ENCODE measurements around the gene TDRD3.
A peak's percentile ranks its signal among the peaks of the same experiment; 100 is the strongest.
"Not testable (repeated sequence)": the region's sequence is repeated elsewhere in the genome, so short reads cannot be mapped to it uniquely, and the experiment has no call there.

Gene TDRD3

GRCh38 chr13:60396783-60397703 is at the start of gene TDRD3:
TSS of gene TDRD3 (plus strand) at chr13:60397220. CDS start at chr13:60397365, 145 bp downstream.
- DNase-seq: peak; percentile 11

GRCh38 chr13:60347690-60348089 is 49.3 kb upstream of the TDRD3 start:
- no peak for DNase-seq

GRCh38 chr13:60348097-60348496 is 48.9 kb upstream of the TDRD3 start:
- DNase-seq: no peak

DNA sequence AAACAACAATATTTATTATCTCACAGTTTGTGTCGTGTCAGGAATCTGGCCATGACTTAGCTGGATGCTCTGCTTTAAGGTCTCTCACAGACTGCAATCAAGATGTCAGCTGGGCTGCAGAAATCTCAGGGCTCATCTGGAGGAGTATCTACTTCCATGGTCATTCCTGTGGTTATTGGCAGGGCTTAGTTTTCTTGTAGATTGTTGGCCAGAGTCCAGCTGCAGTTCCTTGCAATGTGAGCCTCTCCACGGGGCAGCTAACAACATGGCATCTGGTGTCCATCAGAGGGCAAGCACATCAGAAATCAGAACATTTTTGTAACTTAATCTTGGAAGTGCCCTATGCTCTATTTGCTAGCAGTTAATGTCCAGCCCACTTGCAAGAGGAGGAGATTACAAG is 45.7 kb upstream of the TDRD3 start:
- DNase-seq: no peak

DNA sequence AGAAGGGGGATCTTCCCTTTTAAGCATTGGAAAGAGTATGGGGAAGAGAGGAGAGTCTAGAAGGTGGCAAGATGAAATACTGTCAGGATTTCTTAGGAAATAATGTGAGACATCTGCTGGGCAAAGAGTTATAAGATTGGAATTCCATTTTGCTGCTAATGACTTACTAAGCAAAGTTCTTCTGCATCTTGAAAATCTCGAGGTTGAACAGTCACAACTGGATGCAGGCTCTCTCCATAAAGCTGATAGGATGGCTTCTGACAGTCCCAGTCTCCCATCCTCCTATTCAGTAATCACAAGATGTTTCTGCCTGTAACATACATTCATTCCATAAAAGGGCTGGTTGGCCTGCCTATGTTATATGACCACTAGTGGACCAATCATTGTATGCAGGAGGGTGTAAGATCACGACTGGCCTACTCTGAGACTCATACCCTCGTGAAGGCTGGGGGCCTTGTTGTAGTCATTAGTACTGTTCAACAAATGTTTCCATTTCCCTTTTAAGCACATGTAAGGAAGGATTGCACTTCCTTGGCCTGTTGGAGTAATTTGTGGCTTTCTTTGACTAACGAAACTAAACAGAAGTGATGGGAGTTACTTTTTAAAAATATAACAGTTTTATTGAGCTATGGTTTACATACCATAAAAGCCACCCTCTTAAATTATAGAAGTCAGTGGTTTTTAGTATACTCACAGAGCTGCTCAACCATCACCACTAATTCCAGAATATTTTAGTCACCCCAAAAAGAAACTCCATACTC is 45.0 kb upstream of the TDRD3 start:
- no peak for DNase-seq

GRCh38 chr13:60352644-60353043 is 44.4 kb upstream of the TDRD3 start:
- no peak for DNase-seq

GRCh38 chr13:60355056-60355455 is 42.0 kb upstream of the TDRD3 start:
- DNase-seq: no peak

GRCh38 chr13:60356970-60357369 is 40.0 kb upstream of the TDRD3 start:
- DNase-seq: no peak

GRCh38 chr13:60358453-60358852 is 38.6 kb upstream of the TDRD3 start:
- no peak for DNase-seq

DNA sequence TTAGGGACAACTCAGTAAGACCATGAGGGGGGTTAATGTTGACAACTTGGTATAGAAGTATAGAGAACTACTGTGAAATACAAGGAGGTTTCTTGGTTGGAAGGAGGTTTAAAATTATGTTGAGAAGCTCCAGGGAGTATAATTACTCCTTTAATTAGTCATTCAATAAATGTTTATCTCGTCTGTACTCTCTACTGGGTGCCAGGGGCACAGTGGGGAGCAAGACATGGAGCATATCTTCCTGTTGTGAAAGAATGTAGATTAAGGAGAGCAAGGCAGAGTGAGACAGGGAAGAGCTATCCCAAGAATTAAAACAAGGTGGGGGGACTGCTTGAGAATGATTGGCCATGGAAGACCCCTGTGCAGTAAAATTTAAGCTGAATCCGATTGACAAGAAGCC is 33.7 kb upstream of the TDRD3 start:
- DNase-seq: no peak

- DNase-seq: no peak
Measured at GRCh38 chr13:60369242-60369641, 27.8 kb upstream of the TDRD3 start.

GRCh38 chr13:60370343-60370742 is 26.7 kb upstream of the TDRD3 start:
- no peak for DNase-seq

GRCh38 chr13:60372141-60372540 is 24.9 kb upstream of the TDRD3 start:
- no peak for DNase-seq

- not testable (repeated sequence) for DNase-seq
Measured at GRCh38 chr13:60379282-60379681, 17.7 kb upstream of the TDRD3 start.

DNA sequence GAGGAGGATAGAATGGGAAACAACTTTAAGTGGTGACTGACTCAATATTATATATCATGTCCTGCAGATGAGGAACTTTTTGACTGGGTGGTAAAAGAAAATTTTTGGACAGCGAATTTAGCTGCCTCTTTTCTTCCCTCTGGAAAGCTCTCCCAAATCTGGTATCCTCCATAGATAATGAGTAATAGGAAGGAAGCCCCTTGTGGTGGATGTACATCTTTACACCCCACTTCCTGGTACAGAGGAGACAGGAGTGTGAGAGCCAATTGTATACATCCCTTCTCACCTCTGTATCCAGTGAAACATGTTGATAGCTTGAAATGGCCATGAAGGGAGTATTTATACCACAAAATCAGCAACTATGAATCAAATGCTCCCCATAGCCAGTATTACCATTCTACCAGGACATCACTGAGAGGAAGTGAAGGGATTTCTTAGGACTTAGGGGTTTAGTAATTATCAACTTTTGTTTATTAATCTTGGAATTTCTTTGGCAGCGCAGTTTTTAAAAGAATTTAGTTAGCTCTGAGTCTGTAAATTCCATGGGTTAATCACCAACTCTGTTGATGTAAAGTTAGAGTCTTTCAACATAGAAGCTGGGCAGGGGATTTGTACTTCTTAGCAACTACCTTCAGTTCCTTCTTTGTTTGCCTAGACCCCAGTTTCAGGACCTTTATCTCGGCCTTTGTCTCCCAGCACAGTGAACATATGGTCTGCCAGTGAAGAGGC is 17.0 kb upstream of the TDRD3 start:
- no peak for DNase-seq

DNA sequence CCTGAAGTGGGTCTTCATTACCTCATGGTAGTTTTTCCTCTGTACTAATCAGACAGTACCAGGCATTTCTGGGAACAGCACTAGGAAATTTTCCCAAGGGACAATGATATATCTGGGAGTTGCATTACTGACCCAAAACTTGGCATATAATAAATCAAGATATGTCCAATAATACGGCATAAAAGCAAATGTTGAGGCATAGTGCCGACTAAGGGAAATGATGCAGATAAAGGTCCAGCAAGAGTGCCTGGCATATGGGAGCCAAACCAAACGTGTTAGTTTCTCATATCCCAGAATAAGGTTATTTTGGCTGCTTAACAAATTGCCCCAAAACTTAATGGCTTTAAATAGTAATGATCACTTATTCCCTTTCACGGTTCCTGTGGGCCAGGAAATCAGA is 12.1 kb upstream of the TDRD3 start:
- no peak for DNase-seq

DNA sequence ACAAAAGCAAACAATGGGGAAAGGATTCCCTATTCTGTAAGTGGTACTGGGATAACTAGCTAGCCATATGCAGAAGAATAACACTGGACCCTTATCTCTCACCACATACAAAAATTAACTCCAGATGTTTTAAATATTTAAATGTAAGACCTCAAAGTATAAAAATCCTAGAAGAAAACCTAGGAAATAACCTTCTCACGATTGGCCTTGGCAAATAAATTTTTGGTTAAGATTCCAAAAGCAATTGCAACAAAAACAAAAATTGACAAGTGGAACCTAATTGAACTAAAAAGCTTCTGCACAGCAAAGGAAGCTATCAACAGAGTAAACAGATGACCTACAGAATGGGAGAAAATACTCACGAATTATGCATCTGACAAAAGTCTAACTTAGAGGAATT is 10.8 kb upstream of the TDRD3 start:
- no peak for DNase-seq

- no peak for DNase-seq
Measured at GRCh38 chr13:60392131-60392530, 4.9 kb upstream of the TDRD3 start.

- DNase-seq: peak; percentile 68
Measured at GRCh38 chr13:60395971-60396782, 843 bp upstream of the TDRD3 start.

DNA sequence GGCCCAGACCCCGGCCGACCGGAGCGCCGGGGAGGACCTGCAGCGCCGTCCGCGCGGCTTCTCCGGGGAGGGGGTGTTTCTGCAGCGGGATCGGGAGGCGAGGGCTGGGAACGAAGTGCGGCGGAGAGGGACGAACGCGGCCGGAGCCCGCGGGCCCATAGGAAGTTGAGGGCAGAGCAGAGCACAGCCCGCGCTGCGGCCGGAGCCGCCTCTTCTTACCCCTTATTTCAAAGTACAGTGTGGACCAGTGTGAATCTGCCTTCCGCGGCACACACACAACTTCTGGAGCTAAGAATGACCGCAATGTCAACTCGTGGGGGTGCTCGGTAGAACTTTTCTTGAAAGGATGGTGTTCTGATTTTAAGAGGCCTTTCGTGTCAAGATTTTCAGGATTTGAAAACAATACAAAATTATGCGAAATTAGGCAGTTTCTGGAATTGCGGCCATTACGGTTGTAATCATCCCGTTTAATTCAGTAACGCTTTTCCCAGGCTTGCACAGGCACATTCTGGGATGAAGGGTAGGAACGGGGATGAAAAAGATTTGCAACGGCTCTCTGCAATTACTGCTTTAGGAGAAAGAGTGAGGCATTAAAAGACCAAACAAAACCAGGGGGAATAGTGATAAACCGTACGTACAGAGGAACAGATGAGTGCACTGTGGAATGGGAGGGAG is 821 bp downstream of the TDRD3 start:
- no peak for DNase-seq

GRCh38 chr13:60398379-60398891 is 1.4 kb downstream of the TDRD3 start:
- DNase-seq: no peak

Measured in cortex of kidney (tissue), 1 donor.